EL (cell line): ENCODE results near the gene MOB2.

Experiments
- DNase-seq: peaks from one replicate; pipeline ENCODE4 v3.0.0-alpha.2; 2016

The MOB2 gene

GRCh38 chr11:1484061-1484671 is 2.4 kb downstream of the MOB2 start:
- no peak for DNase-seq

- DNase-seq: no peak
Observed at GRCh38 chr11:1483445-1483961, 3.1 kb downstream of the MOB2 start.

DNA sequence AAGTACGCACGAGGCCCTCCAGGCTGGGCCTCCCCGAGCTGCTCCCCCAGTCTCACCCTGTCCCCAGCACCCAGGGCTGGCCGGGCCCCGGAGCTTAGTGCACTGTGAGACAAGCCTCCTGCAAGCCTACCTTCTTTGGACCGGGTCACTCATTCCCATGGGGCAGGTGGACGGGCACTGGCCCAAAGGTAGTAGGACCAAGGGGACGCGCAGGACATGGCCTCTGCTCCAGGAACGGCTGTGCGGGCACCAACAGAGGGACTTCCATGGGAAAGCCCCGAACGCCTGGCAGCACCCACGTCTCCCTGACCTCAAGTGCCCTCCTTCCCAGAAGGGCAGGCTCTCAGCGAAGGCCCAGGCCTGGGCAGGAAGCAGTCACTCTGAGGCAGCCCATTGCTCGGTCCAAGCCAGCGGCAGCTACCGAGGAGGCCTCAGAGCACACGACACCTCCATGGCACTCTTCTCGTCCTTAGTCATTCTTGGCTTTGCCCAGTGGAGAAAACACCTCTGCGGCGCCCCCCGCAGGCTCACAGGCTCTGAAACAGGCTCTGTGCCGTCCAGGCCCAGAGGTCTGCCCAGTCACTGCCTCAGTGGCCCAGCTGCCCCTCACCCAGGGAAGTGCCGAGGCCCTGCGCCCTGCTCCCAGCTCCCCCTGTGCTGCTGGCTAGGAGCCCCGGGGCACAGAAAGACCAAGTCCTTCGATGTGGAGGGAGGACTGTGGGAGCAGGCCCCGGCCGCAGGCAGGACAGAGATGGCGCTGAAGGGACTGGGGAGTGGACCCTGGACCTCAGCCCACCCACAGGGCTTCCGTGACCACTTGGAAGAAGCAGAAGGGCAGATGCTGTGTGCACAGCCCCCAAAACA is 3.8 kb downstream of the MOB2 start:
- no peak for DNase-seq

GRCh38 chr11:1481861-1482441 is 4.6 kb downstream of the MOB2 start:
- no peak for DNase-seq

DNA sequence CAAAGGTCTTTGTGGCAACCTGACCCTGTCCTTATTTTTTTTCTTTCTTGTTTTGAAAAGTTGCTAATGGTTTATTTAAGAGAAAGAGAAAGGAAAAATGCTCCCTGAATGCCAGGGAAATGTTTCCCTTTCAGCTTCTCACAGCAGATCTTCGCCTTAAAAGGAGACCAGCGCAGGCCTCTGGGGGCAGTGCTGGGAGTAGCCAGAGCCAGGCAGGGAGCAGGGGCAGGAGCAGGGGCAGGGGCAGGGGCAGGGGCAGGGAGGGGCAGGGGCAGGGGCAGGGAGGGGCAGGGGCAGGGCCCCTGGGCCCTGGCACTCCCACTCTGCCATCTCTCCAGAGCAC is 5.1 kb downstream of the MOB2 start:
- no peak for DNase-seq

- no peak for DNase-seq
Observed at GRCh38 chr11:1480555-1481482, 5.8 kb downstream of the MOB2 start.

DNA sequence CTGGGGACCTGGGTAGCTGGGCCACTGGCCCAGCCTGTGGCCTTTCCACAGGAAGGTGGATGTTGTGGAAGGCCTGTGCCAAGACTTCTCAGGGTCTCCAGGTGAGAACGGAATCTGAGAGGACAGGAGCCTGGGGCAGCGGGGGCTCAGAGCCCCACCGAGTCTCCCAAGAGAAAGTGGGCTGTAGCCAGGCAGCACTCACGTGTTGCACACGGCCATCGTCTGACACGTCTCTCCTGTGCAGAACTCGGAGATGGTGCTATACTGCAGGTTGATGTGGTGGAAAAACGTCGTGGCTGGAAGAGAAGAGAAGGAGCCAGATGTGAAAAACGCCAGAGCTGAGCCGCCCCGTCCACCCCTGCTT is 6.4 kb downstream of the MOB2 start:
- no peak for DNase-seq

DNA sequence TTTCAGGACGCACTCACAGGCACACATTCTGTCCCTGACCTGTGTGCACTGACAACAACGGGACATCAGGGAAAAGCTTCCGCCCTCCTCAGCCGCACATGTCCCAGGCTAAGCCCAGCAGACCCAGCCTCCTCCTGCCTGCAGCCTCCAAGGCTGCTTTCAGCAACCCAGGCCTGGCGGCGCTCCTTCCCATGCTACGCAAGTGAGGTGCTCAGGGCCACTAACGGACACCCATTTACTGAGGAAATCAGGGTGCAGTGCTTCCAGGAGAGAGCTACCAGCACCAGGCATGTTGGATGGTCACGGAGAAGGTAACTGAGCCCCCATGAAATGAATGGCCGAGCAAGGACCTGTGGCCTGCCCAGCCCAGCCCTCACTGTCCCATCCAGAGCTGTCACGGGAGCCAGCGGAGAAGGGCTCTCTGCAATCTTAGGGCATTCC is 6.9 kb downstream of the MOB2 start:
- no peak for DNase-seq

DNA sequence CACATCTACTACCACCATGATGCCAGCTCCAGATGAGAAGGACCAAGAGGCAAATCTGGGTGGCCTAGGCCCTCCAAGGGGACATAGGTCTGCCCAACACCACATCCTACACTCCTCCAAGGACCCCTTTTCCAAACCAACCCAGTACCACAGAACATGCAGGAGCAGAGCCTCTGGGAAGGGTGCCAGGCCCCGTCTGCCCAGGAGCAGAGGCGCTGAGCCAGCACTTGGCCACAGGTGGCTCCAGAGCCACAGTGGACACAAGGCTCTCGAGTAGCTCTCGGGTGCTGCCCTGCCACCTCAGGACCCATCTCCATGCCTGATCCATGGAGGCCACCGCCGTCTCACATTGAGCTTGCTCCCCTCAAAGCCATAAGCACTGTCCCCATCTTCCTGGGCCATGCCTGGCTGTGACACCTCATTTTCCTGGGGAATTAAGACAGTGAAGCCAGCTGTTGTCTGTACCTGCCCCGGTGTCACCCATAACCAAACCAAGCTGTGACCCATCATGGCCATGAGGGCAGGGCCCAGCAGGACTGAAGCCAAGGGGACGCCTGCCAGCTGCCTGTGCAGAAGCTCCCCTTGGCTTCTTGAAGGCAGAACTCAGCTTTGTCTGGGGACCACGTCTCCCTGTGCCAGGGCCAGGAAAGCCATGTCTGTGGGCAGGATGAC is 7.4 kb downstream of the MOB2 start:
- DNase-seq: no peak

DNA sequence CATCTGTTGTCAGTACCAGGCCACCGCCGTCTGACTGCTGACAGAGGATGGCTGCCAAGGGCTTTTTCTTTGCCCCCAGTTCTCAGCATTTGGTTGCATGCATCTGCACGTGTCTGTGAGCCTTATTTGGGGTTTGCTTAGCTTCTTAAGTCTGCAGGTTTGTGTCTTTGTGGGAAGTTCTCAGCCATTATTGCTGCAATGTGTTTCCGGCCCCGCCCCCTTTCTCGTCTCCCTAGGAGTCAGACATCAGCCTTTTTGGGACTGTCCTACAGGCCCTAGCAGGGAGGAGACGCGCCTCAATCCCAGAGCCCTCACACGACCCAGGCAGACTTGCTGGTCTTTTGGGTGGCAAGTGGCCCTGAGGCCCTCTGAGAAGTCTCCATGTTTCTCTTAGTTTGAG is 8.0 kb downstream of the MOB2 start:
- DNase-seq: no peak

- no peak for DNase-seq
Observed at GRCh38 chr11:1478011-1478410, 8.6 kb downstream of the MOB2 start.

- DNase-seq: no peak
Observed at GRCh38 chr11:1476940-1477736, 9.4 kb downstream of the MOB2 start.

GRCh38 chr11:1475841-1476240 is 10.7 kb downstream of the MOB2 start:
- no peak for DNase-seq

DNA sequence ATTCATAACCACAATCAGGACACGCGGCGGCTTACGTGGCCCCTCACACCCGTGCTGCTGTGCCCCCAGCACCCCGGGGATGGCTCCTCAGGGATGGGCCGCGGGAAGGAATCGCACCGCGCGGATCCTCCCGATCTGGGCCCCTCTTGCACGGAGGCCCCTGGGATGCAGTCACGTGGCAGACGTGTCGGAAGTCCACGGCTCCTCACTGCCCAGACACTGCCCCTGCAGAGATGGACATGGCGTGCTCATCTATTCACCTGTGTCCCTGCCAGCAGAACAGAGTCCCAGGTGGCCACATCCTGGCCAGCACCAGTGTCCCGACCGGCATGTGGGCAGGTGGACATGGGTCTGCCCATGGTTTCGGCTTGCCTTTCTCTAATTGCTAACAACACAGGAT is 12.8 kb downstream of the MOB2 start:
- DNase-seq: no peak

GRCh38 chr11:1473011-1473628 is 13.5 kb downstream of the MOB2 start:
- DNase-seq: no peak

GRCh38 chr11:1472180-1473005 is 14.2 kb downstream of the MOB2 start:
- DNase-seq: no peak

- DNase-seq: no peak
Observed at GRCh38 chr11:1471736-1472135, 14.8 kb downstream of the MOB2 start.

GRCh38 chr11:1470681-1471611 is 15.6 kb downstream of the MOB2 start:
- DNase-seq: no peak
